GM12891 (cell line): Measurements from ENCODE around the gene DAP3.
"Not testable (repeated sequence)": the region's sequence is repeated elsewhere in the genome, so short reads cannot be mapped to it uniquely, and the experiment has no call there.

ENCODE experiments used
- POLR2AphosphoS5 ChIP-seq: IDR thresholded peaks from 2 replicates; pipeline ENCODE4 v1.6.1; 2011; ENCODE audit warnings: low read depth, low read length, control low read depth
- TAF1 ChIP-seq: IDR thresholded peaks from 2 replicates; pipeline ENCODE4 v1.6.1; 2011; ENCODE audit warnings: low read depth, low read length, control low read depth

DNA sequence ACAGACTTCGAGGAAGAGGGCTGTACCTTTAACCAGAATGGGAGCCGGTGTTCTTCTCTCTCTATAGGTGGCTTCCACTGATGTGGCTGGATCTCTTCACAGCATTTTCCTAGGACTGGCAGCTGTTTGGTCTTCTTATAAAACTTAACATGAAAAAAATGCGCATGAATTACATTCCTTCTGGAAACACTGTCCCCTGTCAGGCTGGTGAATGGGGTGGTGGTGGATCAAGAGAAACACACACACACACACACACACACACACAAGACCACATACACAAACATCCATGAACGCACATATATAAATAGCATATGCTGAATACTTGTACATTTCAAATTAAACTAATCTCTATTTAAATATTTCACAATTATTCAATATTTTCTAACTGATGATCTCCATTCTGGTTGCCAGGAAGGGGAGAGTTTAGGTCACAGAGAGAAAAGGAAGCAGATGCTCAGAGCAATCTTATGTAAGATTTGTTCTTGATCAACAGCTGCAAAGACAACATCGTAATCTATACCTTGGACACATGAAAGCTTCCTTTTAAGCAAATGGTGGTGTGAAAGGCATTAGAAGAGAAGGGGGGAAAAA, 78.6 kb downstream of the DAP3 start:
- TF ChIP-seq TAF1, POLR2AphosphoS5: not testable (repeated sequence)
